HT-29 (cell line): ENCODE results near the gene PPP1R3C. TPM values are rescaled to one million over a fixed set of nuclear protein-coding genes. Genes with fewer than 3 reads are reported as not detected.

Experiments used
- DNase-seq: peaks from one replicate; pipeline ENCODE4 v3.0.0-alpha.2; 2015; ENCODE audit warnings: low spot score
- total RNA-seq: library from RNA; depleted of rRNA; stranded (reverse); fragments of >200 nt; shearing (Covaris generic); gene quantifications from 2 replicates; pipeline ENCODE4 v1.2.3, GENCODE V29; 2014; rRNA removed

The PPP1R3C gene
- total RNA-seq: not detected in 2 replicates

DNA sequence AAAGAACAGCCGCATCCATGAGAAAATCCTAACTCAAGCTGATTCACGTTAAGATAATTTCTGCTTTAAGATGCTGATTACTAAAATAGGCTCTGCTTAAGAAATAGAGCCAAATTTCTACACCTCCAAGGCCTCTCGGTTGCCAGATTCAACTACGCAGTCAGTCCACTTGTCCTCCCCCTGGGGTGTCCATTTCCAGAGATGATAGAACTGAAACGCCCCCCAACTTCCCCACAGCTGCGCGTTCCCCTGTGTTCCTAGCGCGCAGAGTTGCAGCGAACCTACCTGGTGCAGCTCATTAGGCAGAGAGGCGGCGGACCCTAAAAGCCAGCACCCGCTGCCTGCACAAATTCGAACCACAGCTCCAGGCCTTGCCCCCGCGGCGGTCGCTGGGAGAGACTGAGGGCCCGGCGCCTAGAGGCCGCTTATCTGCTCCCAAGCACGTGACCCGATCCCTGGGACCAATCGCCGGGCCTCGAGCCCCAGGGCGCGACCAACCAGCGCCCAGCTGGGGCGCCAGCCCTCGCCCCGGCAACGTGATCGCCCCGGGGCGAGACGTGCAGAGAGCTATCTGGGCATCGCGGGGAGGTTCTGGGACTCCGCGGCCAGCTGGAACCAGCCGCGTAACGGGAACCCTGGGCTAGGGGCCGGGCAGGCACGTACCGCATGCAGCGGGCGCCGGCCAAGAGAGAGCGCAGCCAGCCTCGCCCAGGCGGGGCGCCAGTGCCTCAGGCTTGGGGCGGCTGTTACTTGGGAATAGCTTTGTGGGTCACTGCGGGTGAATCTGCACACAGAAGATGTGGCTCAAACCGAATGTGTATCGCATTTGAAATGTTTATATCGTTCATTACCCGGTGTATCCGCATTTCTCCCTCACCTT, at the start of gene PPP1R3C:
PPP1R3C (minus strand) TSS at position 401 of the 880 bp plus-strand sequence; CDS start at position 299, 102 bp downstream.
- DNase-seq: no peak

DNA sequence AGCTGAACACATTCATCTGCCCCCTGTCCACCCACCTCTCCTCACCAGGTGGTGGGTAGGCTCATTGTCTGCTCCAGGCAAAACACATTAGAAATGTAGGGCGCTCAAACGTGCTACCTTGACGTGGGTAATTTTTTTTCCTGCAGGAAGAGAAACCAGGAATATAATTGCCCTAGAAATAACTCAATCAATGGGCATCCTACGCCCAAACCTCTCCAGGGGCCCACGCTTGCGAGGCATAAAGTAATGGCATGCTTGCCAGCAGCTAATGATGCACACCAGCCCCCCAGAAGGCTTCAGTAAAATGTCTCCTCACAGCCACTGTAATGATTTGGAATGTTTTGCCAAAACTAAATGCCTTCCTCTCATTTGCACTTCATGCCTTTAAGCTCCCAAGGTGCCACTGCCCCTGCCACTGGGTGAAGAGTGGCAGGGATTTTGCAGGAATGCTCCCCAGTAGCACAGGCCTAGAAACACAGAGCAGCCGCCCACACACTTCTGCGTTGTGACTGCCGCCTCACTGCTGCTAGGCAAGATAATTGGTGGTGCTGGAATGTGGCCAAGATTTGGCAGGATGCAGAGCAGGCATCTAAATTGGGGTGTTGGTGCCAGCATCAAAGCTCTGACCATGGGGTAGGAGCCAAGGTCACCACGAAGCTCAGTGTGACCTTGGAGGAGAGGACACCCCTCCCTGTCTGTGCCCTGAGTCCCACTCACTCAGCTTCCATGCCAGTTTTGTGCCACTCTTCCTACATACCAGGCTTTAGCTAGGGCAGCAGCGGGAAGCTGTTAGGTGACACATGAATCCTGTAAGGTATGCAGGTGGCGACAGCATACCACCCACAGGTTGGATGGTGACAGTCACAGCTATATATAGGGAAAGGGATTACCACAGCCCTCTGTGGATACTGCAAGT, 48.7 kb upstream of the PPP1R3C start:
- DNase-seq: peak; percentile 49

DNA sequence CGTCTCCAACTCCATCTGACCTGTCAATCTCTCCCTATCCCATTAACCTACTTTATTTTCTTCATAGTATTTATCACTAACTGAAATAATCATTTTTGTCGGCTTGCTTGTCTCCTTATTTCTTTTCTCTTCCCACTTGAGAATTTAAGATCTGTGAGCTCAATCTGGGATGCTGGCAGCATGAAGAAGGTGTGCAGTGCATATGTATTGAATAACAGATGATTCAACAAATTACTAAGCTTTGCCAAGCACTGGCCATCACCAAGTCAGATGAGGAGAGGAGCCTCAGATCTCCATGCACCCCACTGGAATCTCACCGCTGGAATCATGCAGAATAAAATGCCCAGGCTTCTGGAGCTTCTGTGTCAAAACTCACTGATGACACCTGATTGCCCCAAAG, 47.6 kb upstream of the PPP1R3C start:
- no peak for DNase-seq

DNA sequence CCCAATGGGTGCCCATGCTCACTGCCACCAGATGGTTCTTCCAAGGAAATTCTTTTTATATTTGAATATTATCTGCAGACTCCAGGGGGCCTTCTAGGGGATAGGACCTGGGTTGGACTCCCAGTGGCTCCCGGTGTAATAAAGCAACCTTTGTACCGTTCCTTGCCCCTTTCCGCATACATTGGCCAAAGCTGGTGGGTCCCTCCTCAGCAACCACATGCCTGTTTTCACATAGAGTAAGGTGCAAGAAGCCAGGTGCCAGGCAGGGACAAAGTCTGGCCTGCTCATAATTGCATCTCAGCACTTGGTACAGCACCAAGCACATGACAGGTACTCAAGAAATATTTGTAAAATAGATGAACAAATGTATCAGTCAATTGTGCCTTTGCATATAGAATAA, 46.4 kb upstream of the PPP1R3C start:
- no peak for DNase-seq

DNA sequence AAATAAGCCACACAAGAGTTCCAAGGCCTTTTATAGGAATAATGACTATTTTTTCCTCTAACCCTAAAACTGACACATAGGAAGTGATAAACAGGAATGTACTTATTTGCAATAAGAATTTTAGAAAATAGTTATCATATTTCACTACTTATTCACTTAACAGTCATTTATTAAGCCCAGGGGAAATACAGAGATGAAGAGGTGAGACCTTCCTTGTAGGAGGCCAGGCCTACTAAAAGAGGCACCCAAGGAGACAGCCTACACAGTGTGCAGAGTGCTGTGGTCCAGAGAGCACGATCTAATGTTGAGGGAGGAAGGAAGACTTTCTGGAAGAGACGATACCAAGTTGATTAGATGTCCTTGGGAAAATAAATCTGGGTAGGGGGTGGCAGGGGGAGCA, 45.0 kb upstream of the PPP1R3C start:
- DNase-seq: no peak

DNA sequence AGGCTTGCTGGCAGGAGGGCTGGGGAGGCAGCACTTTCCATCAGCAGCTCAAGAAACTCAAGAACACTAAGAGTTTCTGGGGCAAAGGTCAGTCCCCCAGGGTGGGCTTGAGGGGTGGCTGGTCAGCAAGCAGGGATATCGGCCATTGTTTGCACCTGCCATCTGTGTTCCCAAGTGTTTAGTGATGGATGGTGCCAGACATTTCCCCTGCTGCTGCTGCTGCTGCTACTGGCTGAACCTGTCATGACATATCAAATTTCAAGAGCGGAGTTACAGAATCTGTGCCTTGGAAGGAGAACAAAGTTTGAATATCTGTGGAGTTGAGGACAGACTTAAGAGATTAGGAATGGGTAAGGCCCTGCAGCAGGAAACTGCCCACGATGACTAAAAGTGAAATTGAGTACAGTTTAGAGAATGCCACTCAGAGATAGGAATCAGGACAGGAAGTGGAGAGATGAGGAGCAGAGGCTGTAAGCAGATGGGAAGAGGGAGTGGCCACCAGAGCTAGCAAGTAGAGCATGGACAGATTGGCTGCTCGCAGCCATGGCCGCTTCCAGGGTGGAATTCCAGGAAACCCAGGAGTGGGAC, 39.2 kb upstream of the PPP1R3C start:
- DNase-seq: no peak

DNA sequence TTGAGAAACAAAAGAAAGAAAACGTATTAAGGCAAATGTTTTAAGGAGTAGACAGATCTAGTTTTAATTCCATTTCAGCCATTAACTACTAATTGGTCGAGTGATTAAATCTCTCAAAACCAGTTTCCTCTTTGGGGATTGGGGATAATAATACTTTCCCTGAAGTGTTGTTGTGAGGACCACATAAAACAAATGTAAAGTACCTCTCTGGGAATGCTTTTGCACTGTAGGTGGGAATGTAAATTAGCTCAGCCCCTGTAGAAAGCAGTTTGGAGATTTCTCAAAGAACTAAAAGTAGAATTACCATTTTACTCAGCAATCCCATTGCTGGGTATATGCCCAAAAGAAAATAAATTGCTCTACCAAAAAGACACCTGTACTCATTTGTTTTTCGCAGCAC, 36.0 kb upstream of the PPP1R3C start:
- no peak for DNase-seq

DNA sequence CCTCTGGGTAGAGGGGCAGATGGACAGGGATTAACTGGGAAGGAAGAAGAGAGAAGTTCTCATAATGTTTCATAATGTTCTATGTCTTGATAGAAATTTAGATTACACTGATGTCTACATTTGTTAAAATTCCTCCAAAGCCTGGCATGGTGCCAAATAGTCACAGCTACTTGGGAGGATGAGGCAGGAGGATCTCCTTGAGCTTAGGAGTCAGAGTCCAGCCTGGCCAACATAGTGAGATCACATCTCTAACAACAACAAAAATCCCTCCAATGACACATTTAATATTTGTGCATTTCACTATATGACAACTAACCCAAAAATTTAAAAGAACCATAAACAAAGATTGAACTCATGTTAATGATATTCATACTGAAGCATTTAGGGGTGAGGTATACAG, 33.0 kb upstream of the PPP1R3C start:
- DNase-seq: no peak

DNA sequence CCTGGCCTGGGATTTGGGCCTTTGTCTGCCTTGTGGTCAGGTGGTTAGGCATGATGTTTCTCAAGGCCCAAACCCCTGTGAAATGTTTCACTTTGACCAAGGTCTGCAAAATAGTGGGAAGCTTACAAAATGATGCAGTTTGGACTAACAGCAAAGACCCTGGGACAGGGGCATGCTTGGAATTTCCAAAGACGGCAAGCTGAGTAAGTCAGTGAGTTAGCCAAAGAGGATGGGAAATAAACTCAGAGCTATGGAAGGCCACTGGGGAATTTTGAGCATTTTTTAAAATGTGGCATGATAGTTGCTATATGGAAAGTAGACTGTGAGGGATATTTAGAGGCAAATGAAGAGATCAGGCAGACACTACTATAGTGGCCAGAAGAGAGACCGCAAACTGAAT, 31.6 kb upstream of the PPP1R3C start:
- no peak for DNase-seq

DNA sequence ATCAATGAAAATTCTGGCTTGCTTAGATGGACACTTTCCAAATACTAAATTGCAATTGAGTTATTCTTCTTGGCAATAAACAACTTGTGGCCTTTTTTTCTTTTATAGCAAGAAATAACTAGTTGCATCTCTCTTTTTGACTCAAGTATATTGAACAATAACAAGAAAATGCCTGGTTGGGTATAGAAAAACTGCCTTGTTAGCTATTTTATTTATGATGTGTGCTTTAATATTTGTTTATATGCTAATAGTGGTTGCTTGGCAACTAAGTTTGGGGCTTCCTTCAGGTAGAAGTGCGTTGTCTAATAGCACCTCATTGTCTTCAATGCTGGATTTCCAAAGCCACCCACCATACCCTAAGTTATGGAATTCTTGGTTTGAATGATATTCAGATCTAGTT, 30.1 kb upstream of the PPP1R3C start:
- DNase-seq: no peak

DNA sequence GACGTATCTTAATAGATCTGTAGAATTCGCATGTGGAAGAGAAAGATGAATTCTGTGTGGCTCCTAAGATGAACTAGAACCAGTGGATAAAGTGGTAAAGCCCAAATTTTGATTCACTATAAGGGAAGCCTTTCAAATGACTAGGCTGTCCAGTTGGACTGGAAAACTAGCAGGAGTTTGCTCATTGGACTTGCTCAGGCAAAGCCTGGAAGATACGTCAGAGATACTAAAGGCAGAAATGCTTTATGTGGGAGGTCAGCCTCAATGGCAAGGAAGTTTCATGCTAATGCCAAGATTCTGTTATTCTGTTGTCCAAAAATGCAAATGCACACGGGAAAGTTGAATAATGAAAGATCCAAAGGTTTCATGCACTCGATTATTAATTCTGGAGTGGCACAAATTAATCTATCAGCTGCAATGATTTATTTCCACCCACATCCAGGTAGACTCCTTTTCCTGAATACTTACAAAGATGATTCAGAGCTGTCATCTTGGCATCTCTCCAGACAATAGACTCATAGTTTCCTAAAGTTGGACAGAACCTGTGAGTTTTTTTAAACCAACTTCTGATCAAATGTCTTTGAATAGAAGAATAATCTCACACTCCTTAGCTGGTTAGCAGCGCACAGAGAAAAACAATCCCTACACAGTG, 20.5 kb upstream of the PPP1R3C start:
- no peak for DNase-seq

DNA sequence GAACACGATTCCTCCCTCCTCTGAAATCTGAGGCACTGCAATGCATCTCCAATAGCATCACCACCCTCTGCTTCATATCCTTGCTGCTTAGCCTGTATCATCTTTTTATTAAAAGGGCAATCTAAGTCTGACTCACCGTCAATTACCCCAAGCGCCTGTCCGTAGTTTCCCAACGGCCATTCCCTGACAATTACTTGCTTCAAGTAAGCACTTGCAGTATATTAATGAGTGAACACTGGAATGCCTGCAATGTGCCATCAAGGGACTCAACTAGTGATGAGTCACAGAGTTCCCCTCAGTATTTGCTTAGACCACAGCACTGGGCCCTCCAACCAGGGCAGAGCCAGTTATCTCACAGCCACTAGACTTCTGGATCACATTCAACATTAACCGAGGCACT, 19.5 kb upstream of the PPP1R3C start:
- no peak for DNase-seq

DNA sequence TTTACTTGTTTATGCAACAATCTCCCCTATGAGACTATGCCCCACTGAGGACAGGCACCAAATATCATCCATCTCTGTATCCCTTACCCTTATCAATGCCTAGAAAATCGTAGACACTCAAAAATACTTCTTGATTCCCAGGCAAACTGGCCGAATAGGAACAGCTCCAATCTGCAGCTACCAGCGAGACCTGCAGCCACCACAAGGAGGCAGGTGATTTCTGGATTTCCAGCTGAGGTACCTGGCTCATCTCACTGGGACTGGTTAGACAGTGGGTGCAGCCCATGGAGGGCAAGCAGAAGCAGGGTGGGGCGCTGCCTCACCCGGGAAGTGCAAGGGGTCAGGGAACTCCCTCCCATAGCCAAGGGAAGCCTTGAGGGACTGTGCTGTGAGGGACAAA, 10.8 kb upstream of the PPP1R3C start:
- peak; percentile 25 for DNase-seq

DNA sequence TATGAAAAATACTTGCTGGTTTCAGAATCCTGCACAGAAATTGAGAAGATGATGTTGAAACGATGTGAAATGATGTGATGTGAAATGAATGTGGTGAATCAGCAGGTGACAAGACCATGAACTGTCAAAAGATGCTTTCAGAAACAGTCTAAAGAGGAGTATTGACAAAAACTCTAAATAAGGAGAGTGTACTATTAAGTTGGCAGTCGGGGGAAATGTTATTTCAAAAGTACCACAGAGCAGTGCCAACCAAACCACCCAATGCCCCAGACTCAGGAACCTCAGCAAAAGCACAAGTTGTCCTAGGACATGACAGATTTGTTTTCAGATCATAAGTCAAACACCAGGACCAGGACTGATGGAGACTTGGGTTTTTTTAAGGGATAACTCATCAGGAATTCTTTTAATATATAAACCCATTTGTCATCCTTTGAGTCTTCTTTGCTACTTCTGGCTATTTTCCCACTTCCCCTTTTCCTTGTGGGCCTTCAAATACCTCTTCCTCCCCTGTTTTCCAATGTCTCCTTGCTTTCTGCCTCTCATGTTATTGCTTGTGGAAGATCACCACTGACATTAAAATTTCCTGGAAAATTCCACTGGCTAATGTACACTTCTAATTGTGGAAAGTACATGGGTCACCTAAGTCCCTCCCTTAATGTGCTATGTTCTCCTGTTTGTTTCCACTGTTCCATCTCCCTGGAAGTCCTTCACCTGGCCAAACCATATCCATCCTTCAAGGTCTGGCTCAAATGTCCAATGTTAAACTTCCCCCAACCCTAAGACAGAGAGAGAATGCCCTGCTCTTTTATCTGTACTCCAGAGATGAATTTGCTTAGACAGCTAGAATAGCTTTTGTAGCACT, 10.2 kb upstream of the PPP1R3C start:
- DNase-seq: no peak

DNA sequence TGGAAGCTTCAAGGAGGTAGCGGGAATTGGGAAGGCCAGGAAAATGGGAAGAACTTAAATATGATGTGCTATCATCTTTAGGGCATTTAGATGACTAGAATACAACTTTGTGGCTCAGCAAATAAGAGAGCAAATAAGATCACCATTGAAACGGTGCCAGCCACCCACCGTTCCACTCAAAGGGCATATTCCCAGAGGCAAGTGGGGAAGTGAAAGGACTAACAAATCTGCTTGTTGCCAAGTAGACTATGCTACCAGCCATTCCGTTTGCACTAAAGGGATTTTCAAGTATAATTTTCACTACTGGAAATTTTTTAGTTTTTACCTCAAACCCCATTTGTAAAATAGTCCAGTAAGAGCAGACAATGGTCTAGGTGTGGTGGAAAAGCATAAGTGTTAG, 4.0 kb upstream of the PPP1R3C start:
- no peak for DNase-seq

DNA sequence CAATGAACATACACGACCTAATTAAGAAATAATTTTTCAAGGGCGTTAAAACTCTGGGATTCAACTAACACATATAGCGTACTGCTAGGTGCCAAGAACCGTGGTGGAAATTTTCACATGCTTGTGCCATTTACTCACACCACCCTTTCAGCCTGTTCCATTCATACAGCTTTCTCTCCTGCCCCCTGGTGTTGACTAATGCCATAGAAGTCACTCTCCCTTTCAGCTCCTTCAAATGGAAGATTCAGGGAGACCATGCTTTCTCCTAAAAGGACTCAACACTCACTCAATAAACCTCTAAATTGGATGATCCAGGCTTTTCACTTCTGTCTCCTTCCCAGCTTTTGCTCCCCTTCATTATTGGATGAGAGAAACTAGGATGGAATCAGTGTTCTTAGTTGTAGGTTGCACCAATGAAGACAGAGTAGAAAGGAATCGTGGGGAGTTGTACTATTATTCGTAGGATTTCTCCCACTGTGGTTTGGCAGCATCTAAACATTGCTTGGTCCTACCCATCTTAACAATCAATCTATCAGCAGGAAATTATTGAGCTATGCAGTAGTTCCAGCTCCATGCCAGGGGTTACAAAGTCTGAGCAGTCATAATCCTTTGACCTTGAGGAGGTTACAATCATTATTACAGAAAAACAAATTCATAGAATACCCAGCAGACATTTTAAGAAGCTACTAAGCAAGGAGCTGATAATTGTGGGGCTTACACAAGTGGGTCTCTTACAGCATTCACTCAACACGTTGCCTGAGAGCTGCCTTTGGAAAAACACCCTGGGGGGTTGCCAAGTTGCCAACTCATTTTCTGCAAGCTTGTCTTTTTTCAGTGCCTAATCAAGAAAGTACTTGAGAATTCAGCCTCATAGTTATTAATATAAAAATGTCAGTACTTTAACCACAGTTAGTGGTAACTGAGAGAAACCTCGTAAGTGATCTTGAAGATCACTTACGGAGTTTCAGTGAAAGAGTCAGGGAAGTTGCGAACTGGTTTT, 2.8 kb upstream of the PPP1R3C start:
- DNase-seq: peak; percentile 90

DNA sequence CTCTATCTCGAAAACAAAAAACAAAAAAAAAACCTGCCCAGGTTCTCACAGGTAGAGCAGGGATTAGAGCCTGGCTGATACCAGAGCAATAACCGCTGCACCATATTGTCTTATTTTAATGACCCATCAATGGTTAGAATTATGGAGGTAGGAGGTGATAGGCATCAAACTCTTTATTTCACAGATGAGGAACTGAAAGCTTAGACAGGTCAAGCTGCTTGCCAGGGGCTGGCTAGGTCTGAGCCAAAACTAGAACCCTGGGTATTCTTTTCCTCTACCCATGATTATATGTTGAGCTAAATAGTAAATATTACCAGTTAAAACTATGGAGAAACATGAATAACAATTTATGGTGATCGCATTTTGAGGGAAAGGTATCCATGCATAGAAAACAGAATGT, 2.0 kb upstream of the PPP1R3C start:
- no peak for DNase-seq

DNA sequence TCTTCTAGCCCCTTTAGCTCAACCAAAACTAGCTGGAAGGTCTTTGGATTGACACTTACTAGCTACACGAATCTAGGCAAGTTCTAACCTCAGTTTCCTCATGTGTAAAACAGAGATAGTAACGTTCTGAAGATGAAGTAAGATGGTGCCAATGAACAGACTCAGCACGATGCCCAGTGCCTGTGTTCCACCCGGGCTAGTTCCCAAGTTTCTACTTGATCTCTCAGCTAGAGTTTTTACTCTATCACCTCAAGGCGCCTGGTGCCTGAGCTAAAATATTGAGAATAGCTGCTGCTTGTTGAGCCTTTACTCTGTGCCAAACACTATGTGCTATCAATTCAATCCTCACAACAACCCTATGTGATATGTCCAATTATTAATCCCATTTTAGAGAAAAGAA, 1.4 kb upstream of the PPP1R3C start:
- no peak for DNase-seq

DNA sequence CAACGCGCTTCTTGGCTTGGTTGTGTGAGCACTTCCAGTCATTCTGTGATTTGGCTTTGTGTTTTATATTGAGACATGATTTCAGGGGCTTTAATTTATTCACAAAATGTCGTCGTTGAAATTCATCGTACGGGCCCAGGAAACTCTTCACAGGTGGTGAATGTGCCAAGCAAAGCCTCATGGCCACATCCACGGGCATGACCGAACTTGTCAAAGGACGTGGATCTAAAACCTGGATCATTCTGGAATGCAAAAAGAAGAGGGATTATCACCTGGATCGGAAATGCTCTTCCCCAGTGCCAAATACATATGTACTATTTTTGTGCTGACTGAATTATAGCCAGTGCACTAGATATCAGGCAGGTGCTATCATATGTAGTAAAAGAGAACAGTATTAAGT, 2.2 kb downstream of the PPP1R3C start:
- no peak for DNase-seq
